Measurements from ENCODE around the gene CETN2.
"Not testable (repeated sequence)": the region's sequence is repeated elsewhere in the genome, so short reads cannot be mapped to it uniquely, and the experiment has no call there.

Gene CETN2

DNA sequence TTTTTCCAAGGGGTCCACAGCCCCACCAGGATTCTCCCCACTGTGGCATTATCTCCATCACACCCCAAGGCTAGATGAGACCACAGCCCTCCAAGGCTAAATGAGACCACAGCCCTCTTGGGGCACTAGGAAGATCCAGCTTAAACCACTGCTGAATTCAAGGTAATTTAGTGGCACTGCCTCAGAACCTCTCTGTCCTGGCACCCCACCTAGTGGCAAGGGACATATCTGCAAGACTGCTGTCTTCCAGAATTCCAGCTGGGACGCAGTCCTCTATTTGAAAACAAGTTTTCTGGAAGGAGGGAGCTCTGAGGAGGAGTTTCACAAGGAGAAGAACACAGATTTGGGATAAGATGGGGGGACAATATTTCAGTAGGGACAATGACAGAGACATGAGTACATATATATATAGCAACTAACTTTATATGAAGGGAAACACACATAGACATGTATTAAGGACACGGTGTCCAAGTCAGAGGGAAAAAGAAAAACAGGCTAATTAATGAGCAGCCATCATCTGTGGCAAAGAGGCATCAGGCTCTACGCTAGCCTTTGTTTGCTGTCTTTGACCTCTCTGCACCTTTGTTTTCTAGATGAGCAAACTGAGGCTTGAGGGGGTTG lies 9.3 kb downstream of the CETN2 start:
- H3K4me1 ChIP-seq, result no peaks in the 10 kb centered on the region; the same call in 1 of the 2 replicates
- in situ Hi-C loops (cut with MboI; ENCODE audit: low sequenced_read_pairs), result loop anchor here (25.0 kb wide), 1 partner anchor 1059 kb away; no protein-coding TSS in a partner anchor
- H3K36me3 ChIP-seq (replicated peaks), result no peaks in the 10 kb centered on the region
- peaks cover 19% of the 10 kb centered on the region for H3K27me3 ChIP-seq (ENCODE audit: low read depth)
- peak; percentile 38 to 80 for DNase-seq (ENCODE audit: low spot score in 2 of 2)
- no peak overlapping the region for H3K4me3 ChIP-seq
- no peaks in the 10 kb centered on the region for H3K9me3 ChIP-seq

DNA sequence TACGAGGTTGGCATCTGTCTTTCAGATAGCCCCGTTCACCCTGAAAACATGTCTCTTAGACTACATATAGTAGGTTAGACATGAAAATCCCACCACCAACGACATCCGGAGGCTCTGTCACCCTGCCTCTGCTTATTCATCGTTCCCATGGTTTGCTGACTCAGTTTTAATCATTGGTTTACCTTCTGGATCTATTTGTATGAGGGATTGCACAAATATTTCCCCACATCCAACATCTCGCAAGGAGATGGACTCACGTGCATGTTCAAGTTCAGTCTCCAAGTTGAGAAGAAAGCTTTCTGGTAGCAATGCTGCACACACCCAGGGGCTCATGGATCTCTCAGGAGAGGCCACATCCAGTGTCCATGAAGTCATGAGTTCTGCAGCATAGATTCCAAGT lies 10.8 kb downstream of the CETN2 start:
- no peaks in the 10 kb centered on the region for H3K9me3 ChIP-seq
- H3K27me3 ChIP-seq (ENCODE audit: low read depth), result peaks cover 19% of the 10 kb centered on the region
- in situ Hi-C loops (cut with MboI; ENCODE audit: low sequenced_read_pairs), result loop anchor here (5.0 to 25.0 kb wide), 2 partner anchors 177 to 1057 kb away; no protein-coding TSS in a partner anchor
- DNase-seq (ENCODE audit: low spot score in 2 of 2), result no peak
- H3K4me3 ChIP-seq, result no peak overlapping the region
- no peaks in the 10 kb centered on the region for H3K36me3 ChIP-seq (replicated peaks)
- H3K4me1 ChIP-seq, result no peaks in the 10 kb centered on the region; the same call in 1 of the 2 replicates

DNA sequence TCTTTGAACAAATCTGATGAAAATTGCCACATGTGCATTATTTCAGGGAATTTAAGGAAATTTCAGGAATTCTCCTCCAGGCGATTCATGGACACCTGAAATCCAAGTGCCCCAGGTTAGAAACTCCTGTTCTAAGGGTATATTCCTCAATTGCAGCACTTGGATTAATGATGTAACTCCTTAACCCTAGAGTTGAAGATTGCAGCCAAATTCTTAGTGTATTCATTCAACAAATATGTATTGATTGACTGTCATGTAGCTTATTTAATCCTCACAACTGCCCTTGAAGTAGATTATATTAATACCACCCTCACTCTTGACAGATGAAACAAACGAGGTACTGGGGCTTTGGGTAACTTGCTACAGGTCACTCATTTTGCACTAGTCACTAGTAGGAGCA lies 11.3 kb downstream of the CETN2 start:
- no peaks in the 10 kb centered on the region for H3K36me3 ChIP-seq (replicated peaks)
- in situ Hi-C loops (cut with MboI; ENCODE audit: low sequenced_read_pairs), result loop anchor here (5.0 to 25.0 kb wide), 2 partner anchors 177 to 1057 kb away; no protein-coding TSS in a partner anchor
- no peak for DNase-seq (ENCODE audit: low spot score in 2 of 2)
- no peaks in the 10 kb centered on the region for H3K9me3 ChIP-seq
- no peaks in the 10 kb centered on the region; the same call in 1 of the 2 replicates for H3K4me1 ChIP-seq
- no peak overlapping the region for H3K4me3 ChIP-seq
- H3K27me3 ChIP-seq (ENCODE audit: low read depth), result peaks cover 18% of the 10 kb centered on the region

DNA sequence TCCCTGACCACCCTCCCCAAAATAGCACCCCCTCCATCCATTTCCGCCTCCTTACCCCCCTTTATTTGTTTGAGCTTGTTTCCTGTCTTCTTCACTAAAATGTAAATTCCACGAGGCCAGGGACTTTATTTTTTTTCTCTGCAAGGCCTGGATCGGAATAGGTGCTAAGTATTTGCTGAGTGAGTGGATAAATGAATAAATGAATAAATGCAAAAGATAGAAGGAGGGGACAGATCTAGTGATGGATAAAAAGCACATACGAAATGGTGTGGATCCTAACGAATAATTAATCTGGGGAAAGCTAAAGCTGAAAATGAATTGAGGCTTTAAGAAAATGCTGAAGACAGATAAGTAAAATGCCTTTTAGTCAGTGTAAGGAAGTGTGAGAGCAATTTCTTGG lies 12.2 kb downstream of the CETN2 start:
- H3K36me3 ChIP-seq (replicated peaks), result no peaks in the 10 kb centered on the region
- H3K27me3 ChIP-seq (ENCODE audit: low read depth), result peaks cover 13% of the 10 kb centered on the region
- no peak for DNase-seq (ENCODE audit: low spot score in 2 of 2)
- H3K4me1 ChIP-seq, result no peaks in the 10 kb centered on the region; the same call in 1 of the 2 replicates
- in situ Hi-C loops (cut with MboI; ENCODE audit: low sequenced_read_pairs), result loop anchor here (5.0 to 25.0 kb wide), 2 partner anchors 176 to 1056 kb away; no protein-coding TSS in a partner anchor
- H3K9me3 ChIP-seq, result no peaks in the 10 kb centered on the region
- no peak overlapping the region for H3K4me3 ChIP-seq

DNA sequence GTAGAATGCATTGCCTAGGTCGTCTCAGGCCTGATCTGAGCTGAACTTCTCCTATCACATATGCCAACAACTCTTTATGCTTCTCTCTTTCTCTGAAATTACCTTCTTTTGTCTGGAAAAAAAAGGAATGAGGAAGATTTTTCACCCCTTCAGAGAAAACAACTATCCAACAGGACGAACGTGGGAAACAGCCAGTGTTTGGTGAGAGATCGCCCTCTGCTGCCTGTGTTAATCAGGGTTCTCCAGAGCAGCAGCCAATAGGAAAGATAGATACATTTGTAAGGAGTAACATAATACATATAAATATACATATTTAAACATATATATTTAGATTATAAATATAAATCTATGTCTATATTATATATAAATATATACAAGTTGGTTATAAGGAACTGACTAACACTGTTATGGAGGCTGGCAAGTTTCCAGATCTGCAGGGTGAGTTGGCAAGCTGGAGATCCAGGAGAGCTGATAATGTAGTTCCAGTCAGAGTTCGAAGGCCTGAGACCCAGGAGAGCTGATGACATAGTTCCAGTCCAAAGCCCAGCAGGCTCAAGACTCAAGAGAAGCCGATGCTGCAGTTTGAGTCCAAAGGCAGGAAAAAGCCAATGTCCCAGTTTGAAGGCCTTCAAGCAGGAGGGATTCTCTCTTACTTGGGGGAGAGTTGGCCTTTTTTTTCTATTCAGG lies 13.3 kb downstream of the CETN2 start:
- no peaks in the 10 kb centered on the region for H3K9me3 ChIP-seq
- in situ Hi-C loops (cut with MboI; ENCODE audit: low sequenced_read_pairs), result loop anchor here (5.0 to 25.0 kb wide), 2 partner anchors 175 to 1055 kb away; no protein-coding TSS in a partner anchor
- H3K36me3 ChIP-seq (replicated peaks), result no peaks in the 10 kb centered on the region
- DNase-seq (ENCODE audit: low spot score in 2 of 2), result peak; percentile 42 to 66
- H3K4me3 ChIP-seq, result no peak overlapping the region
- no peaks in the 10 kb centered on the region; the same call in 1 of the 2 replicates for H3K4me1 ChIP-seq
- H3K27me3 ChIP-seq (ENCODE audit: low read depth), result peaks cover 8% of the 10 kb centered on the region

DNA sequence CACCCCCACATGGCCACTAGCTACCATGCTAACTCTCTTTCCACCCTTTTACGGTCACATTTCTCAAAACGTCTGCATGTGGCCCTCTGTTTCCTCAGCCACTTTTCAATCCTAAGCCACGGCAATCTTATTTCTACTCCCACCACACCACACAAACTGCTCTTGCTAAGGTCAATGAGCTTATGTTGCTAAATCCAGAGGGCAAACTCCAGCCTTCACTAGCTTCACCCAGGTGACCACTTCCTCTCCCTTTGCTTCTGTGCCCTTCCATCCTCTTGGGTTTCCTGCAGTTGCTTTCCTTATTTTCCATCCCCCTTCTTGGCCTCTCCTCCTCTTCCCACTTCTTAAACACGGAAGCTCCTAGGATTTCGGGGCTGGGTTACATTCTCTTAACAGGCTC lies 16.5 kb downstream of the CETN2 start:
- in situ Hi-C loops (cut with MboI; ENCODE audit: low sequenced_read_pairs), result loop anchor here (25.0 kb wide), 1 partner anchor 1052 kb away; no protein-coding TSS in a partner anchor
- H3K27me3 ChIP-seq (ENCODE audit: low read depth), result peaks cover 4% of the 10 kb centered on the region; the same call in 1 of the 2 replicates

DNA sequence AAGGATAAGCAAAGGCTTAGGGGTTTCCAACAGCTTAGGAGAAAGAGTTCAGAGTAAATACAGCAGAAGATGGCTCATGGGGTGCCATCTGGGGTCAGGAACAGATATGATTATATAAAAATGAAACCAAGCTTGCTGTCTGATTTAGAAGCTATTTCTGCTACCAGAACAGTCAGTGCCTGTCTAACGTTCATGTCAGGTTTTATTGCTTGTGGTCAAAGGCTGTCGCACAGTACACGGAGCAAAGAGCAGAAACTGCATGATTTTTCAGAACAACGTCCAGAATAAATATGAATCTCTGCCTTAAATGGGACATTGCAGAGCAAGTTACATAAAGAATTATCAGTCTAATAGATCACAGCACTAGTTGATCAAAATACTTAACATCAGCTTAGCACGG lies 17.4 kb downstream of the CETN2 start:
- DNase-seq (ENCODE audit: low spot score in 2 of 2), result no peak
- in situ Hi-C loops (cut with MboI; ENCODE audit: low sequenced_read_pairs), result loop anchor here (25.0 kb wide), 1 partner anchor 1051 kb away; no protein-coding TSS in a partner anchor

More for the DNA sequence above, 16.5 kb downstream of the CETN2 start:
- DNase-seq (ENCODE audit: low spot score in 2 of 2), result no peak
- Histone ChIP-seq H3K4me1 (no peaks in the 10 kb centered on the region; the same call in 1 of the 2 replicates), H3K36me3 (replicated peaks) (no peaks in the 10 kb centered on the region), H3K4me3 (no peak overlapping the region), H3K9me3 (no peaks in the 10 kb centered on the region)

DNA sequence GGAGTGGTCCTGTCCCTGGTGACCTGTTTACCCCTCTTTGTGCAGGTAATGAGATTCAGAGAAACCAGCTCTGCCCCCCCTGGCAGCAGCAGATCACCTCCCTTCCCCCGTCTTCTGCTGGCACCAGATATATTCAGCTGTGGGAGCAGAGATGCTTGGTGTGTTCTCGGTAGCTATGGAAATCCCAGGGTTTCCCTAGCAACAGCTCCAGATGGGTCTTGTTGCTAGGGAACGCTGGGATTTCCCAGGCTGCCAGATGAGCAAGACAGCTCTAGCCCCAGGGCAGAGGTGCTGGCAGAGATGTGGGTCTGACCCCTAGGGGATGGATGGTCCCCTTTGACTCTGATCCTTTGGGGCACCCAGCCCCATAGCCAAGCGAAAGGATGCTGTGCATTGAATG lies 20.2 kb downstream of the CETN2 start:
- Histone ChIP-seq H3K9me3 (no peaks in the 10 kb centered on the region), H3K4me1 (no peaks in the 10 kb centered on the region; the same call in 1 of the 2 replicates), H3K36me3 (replicated peaks) (no peaks in the 10 kb centered on the region), H3K27me3 (ENCODE audit: low read depth) (peaks cover 10% of the 10 kb centered on the region), H3K4me3 (no peak overlapping the region)
- no peak for DNase-seq (ENCODE audit: low spot score in 2 of 2)
- in situ Hi-C loops (cut with MboI; ENCODE audit: low sequenced_read_pairs), result loop anchor here (25.0 kb wide), 1 partner anchor 1048 kb away; no protein-coding TSS in a partner anchor

More for the DNA sequence above, 17.4 kb downstream of the CETN2 start:
- Histone ChIP-seq H3K36me3 (replicated peaks) (no peaks in the 10 kb centered on the region), H3K9me3 (no peaks in the 10 kb centered on the region), H3K27me3 (ENCODE audit: low read depth) (peaks cover 4% of the 10 kb centered on the region), H3K4me3 (no peak overlapping the region), H3K4me1 (no peaks in the 10 kb centered on the region; the same call in 1 of the 2 replicates)

DNA sequence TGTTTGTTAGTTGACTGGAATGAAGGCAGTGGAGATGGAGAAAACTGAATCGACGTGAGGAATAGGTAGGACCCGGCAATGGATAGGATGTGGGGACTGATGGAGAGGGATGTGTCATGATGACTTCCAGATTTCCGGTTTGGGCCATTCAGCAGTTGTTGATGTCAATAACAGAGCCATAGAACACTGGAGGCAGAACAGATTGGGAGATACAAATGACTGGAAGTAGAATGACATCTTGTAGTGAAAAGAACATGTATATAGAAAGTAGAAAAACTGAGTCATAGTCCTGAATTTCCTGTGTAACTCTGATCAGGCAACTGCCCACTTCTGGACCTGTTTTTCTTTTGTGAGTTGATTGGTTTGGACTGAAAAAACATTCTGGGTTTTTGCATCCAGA lies 24.5 kb downstream of the CETN2 start:
- no peaks in the 10 kb centered on the region for H3K36me3 ChIP-seq (replicated peaks)
- no peak overlapping the region for H3K4me3 ChIP-seq
- in situ Hi-C loops (cut with MboI; ENCODE audit: low sequenced_read_pairs), result loop anchor here (25.0 kb wide), 1 partner anchor 1044 kb away; no protein-coding TSS in a partner anchor
- no peaks in the 10 kb centered on the region; the same call in 1 of the 2 replicates for H3K4me1 ChIP-seq
- peaks cover 19% of the 10 kb centered on the region for H3K27me3 ChIP-seq (ENCODE audit: low read depth)
- H3K9me3 ChIP-seq, result no peaks in the 10 kb centered on the region
- no peak for DNase-seq (ENCODE audit: low spot score in 2 of 2)

DNA sequence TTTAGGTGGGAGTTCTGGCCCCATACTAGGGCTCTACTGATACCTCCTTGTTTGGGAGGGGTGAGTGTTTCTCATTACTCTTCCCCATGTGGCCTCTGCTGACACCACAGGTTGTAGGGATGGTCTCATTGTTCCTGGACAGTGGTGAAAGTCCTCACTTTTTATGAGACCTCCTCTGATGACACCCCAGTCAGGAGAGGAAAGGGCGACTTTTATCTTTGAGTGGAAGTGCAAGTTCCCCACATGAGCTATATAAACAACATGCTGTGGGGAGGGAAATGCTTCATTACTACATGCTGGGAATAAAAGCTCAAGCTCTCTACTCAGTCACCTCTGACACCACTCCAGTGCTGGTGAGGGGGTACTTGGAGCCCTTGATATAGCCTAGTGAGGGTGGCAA lies 31.6 kb downstream of the CETN2 start:
- DNase-seq (ENCODE audit: low spot score in 2 of 2), result no peak
- Histone ChIP-seq H3K4me3 (no peak overlapping the region), H3K9me3 (no peaks in the 10 kb centered on the region), H3K4me1 (no peaks in the 10 kb centered on the region), H3K36me3 (replicated peaks) (no peaks in the 10 kb centered on the region), H3K27me3 (ENCODE audit: low read depth) (peaks cover 13% of the 10 kb centered on the region)
- in situ Hi-C loops (cut with MboI; ENCODE audit: low sequenced_read_pairs), result no loop called here

DNA sequence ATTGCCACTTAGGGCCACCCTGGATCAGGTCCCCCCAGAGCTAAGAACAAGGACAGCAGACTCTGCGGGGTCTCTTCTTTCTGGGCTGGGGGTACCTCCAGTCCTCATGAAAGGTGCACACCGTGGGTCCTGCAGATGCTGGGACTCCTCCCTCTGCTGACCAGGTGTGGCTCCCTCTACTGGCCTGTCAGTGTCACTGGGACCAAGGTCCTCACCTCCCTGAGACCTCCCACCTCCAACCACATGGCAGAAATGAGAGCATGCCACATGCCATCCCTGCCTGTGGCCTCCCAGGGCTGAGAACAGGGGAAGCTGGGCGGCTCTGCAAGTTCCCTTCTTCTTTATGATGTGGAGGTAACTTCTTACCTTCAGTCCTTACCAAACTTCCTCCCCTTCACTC lies 43.5 kb downstream of the CETN2 start:
- H3K4me3 ChIP-seq; H3K9me3 ChIP-seq; DNase-seq (ENCODE audit: low spot score in 2 of 2); in situ Hi-C loops (cut with MboI; ENCODE audit: low sequenced_read_pairs); H3K36me3 ChIP-seq (replicated peaks); H3K27me3 ChIP-seq (ENCODE audit: low read depth); H3K4me1 ChIP-seq: not testable (repeated sequence)
